GM04503 (cell line): Measurements from ENCODE around the gene NACC1.
"Not testable (repeated sequence)": the region's sequence is repeated elsewhere in the genome, so short reads cannot be mapped to it uniquely, and the experiment has no call there.

Experiments
- DNase-seq: peaks from one replicate; pipeline ENCODE4 v3.0.0-alpha.2; 2012; ENCODE audit warnings: low read depth

Gene NACC1

GRCh38 chr19:13146763-13147563 is 28.9 kb downstream of the NACC1 start:
- no peak for DNase-seq

- not testable (repeated sequence) for DNase-seq
Observed at GRCh38 chr19:13149173-13149627, 31.1 kb downstream of the NACC1 start.

GRCh38 chr19:13149628-13150186 is 31.6 kb downstream of the NACC1 start:
- no peak for DNase-seq

- DNase-seq = peak; percentile 73
Observed at GRCh38 chr19:13150187-13150930, 32.3 kb downstream of the NACC1 start, which contains the start of the genes IER2 and STX10. IER2 (plus strand) TSS chr19:13150411; CDS start chr19:13153187, 2,776 bp downstream. STX10 (minus strand) TSS chr19:13150375; CDS start chr19:13150173, 202 bp downstream.

GRCh38 chr19:13150931-13151604 is 33.0 kb downstream of the NACC1 start:
- DNase-seq = no peak

- no peak for DNase-seq
Observed at GRCh38 chr19:13151605-13152355, 33.7 kb downstream of the NACC1 start.

GRCh38 chr19:13152356-13152973 is 34.4 kb downstream of the NACC1 start:
- no peak for DNase-seq

- DNase-seq = no peak
Observed at GRCh38 chr19:13152974-13153568, 35.0 kb downstream of the NACC1 start.

GRCh38 chr19:13153569-13154240 is 35.6 kb downstream of the NACC1 start:
- DNase-seq = no peak

GRCh38 chr19:13154241-13154778 is 36.2 kb downstream of the NACC1 start:
- DNase-seq = peak; percentile 71

- no peak for DNase-seq
Observed at GRCh38 chr19:13154911-13155471, 36.9 kb downstream of the NACC1 start.

- no peak for DNase-seq
Observed at GRCh38 chr19:13155472-13156359, 37.7 kb downstream of the NACC1 start.

- DNase-seq = no peak
Observed at GRCh38 chr19:13159713-13160112, 41.6 kb downstream of the NACC1 start.

- no peak for DNase-seq
Observed at GRCh38 chr19:13160557-13160956, 42.5 kb downstream of the NACC1 start.

- DNase-seq = peak; percentile 89
Observed at GRCh38 chr19:13162724-13163608, 44.9 kb downstream of the NACC1 start.

- no peak for DNase-seq
Observed at GRCh38 chr19:13163609-13164342, 45.7 kb downstream of the NACC1 start.
